ENCODE data around the gene ARNT2.

Gene ARNT2

GRCh38 chr15:80411788-80412288 is 7.7 kb downstream of the ARNT2 start:
- DNase-seq (ENCODE audit: low read depth): no peak

DNA sequence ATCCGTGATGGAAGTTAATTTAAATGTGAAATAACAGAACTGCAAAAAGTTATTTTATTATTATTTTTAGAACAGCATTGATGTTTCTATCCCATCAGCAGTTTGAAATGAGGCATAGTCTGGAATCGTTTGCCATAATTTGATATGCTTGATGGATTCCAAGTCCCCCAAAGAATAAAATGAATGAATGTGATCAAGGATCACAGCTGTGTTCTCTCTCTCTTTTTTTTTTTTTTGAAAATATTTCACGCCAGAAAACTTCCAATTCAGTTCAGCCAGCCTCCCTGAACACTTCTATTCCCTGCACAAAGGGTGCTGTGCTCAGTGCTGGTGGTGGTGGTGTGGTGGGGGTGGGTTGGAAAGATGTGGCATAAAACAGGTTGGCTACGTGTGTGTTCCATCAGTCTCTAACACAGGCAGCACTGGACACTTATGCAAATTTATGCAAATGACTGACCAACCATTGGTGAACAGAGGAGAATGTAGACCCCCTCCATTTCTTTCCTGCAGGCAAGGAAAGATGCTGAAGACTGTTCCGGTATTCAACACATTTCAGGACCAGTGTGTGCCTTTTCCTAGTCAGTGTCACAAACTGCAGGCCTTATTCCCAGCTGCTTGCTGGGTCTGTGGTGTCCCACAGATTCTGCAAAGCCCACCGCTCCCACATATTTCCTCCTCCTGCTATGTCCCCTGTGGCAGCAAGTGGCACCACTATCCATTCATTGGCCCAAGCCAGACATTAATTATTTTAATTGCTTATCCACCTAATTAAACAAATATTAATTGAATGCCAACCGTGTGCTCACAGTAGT is 10.6 kb downstream of the ARNT2 start:
- no peak for DNase-seq (ENCODE audit: low read depth)

DNA sequence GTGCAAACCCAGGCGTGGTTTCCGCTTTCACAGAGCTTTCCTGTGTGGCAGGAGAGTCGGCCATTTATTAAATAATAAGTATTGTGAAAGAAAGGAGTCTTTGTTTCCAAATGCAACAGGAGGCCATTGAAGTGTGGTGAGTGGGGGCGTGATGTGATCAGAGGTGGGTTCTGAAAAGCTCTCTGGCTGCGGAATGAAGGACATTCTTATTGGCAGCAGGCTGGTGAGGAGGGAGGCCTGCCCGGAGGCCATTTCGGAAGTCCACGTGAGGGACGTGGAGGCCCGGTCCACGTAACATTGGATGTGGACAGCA is 11.1 kb downstream of the ARNT2 start:
- no peak for DNase-seq (ENCODE audit: low read depth)

- no peak for DNase-seq (ENCODE audit: low read depth)
Measured at GRCh38 chr15:80416702-80417101, 12.5 kb downstream of the ARNT2 start.

GRCh38 chr15:80418892-80419537 is 14.8 kb downstream of the ARNT2 start:
- peak; percentile 51 for DNase-seq (ENCODE audit: low read depth)

GRCh38 chr15:80419546-80419945 is 15.4 kb downstream of the ARNT2 start:
- no peak for DNase-seq (ENCODE audit: low read depth)

DNA sequence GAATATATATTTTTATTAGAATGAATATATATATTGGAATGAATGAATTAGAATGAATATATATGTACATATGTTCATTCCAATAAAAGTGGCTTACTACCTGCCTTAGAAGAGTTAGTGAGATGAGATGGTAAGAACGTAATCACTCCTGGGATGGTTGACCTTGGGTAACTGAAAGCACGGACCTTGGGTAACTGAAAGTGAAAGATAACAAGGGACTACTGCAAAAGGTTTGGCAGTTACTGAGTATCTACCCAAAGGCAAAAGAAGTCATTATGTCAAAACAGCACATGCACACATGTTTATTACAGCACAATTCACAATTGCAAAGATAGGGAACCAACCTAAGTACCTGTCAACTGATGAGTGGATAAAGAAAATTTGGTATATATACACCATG is 16.5 kb downstream of the ARNT2 start:
- no peak for DNase-seq (ENCODE audit: low read depth)

DNA sequence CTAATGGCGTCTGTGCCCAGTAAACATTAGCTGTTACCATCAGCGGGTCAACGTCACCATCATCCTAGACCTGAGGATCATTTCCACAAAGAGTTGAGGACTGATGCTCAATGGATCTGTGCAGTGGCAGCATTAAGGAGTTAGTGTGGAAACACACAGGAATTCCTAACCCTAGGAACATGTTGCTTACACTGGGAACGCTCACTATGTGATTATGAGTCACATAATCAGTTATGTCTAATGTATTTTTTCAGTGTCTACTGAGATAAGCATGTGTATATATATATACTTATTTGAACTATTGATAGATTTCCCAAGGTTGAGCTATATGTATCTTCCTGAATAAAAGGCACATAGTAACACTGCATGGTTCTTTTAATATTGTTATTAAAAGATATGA is 19.0 kb downstream of the ARNT2 start:
- DNase-seq (ENCODE audit: low read depth): peak; percentile 30

DNA sequence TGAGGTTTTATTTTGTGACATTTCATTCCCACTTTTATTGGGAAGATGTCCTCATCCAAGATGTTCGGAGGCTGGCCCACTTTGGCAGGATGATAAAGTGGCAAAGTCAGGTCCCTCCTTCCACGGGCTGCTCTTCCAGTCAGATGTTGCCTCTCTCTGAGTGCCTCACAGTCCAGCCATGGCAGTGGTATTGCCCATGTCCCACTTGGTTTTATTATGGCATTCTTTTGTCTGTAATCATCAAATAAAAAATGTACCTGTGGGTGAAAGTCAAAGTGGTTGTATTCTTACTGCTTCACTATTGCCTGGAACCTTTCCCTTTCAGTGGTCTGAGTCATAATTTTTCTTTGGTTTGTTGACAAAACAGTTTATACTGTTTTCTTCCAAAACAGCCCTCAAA is 20.2 kb downstream of the ARNT2 start:
- no peak for DNase-seq (ENCODE audit: low read depth)

GRCh38 chr15:80426316-80426715 is 22.1 kb downstream of the ARNT2 start:
- no peak for DNase-seq (ENCODE audit: low read depth)

DNA sequence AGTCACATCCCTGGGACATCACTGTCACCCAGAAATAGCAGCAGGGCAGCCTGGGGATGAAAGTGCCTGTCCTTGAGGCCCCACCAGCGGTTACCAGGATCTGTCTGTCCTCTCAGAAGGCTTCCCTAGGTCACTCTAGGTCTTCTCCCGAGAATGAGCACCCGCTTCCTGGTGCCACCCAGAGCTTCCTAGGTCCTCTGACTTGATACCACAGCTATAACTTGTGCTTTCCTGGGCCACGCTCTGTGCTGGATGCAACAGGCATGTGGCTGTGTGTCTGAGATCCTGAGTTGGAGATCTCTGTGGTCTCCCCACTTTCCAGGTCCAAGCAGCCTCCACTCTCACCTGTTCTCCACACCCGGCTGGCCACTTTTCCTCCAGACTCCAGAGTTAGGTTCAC is 25.8 kb downstream of the ARNT2 start:
- DNase-seq (ENCODE audit: low read depth): no peak

GRCh38 chr15:80431635-80432344 is 27.6 kb downstream of the ARNT2 start:
- no peak for DNase-seq (ENCODE audit: low read depth)

GRCh38 chr15:80432345-80432702 is 28.1 kb downstream of the ARNT2 start:
- no peak for DNase-seq (ENCODE audit: low read depth)

DNA sequence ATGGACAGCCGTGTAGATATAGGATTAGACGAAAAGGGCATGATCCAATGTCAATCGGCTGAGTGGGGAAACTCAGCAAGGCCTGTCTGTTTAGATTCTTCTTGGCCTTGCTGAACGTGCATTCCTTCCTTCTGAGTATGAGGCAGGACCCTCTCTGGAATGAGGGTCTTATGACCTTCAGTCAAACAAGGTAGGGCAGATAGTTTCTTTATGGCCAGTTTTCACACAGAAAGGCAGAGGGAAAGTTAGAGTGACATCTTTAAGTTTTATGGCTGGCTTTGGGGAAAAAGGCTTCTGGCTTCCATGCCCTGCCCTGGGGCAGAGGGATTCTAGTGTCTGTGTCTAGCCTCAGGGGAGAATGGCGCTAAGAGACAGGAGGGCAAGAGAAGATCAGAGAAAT is 29.7 kb downstream of the ARNT2 start:
- no peak for DNase-seq (ENCODE audit: low read depth)

DNA sequence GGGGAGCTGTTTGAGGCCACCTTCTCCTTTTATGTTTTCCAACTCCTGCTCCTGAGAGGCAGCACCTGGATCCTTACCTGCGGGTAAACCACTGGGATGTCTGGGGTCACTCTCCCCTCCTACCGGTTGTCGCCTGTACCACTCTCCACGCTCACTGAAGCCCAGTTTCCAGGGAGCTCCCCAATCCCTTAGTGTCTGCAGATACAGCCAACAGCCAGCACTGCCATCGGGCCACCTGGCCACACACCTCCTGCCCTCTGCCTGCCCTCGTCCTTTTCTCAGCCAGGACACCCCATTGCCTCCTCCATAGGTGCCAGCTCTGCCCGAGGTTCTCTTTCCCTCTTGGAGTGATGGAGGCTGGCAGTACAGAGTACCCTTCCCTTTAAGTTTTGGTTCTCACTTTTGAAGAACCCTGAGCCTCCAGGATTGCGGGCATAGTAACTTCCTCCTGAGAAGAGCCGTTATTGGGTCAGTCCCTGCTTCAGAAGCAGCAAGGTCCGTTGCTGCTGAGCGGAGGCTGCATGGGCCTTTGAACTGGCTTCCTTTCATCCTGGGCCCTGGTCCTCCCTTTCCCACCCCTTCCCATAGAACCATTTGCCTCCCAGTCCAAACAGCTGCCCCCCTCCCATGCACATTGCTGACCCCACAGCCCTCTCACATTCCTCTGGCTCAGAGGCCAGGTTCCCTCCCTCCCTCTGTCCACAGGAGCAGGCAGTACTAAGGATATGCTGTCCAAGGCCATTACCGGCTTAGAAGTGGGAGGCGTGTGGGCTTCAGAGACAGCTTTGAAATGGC is 30.9 kb downstream of the ARNT2 start:
- no peak for DNase-seq (ENCODE audit: low read depth)

- DNase-seq (ENCODE audit: low read depth): no peak
Measured at GRCh38 chr15:80436511-80437307, 32.5 kb downstream of the ARNT2 start.

GRCh38 chr15:80437334-80437891 is 33.2 kb downstream of the ARNT2 start:
- DNase-seq (ENCODE audit: low read depth): no peak

GRCh38 chr15:80439140-80439539 is 35.0 kb downstream of the ARNT2 start:
- DNase-seq (ENCODE audit: low read depth): no peak

GRCh38 chr15:80440024-80440423 is 35.8 kb downstream of the ARNT2 start:
- no peak for DNase-seq (ENCODE audit: low read depth)

DNA sequence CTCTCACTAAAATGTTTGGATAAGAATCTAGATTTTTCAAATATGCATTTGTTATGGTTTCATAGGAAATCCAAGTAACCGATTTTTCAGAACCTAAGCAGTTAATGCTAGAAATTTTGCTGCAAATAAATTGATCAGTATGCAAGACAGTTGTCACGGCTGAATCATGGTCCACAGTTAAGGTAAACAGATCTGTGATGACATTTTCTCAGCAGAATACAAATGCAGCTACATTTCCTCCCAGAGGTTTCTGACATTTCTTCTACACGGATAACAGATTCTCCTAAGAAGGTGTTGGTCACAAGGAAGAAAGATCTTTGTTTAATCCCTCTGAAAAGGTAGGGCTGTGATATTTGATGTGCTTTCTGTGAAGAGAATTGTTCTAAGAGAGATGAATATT is 36.9 kb downstream of the ARNT2 start:
- DNase-seq (ENCODE audit: low read depth): no peak

GRCh38 chr15:80441714-80442113 is 37.5 kb downstream of the ARNT2 start:
- DNase-seq (ENCODE audit: low read depth): no peak
